SKM-1 (cell line): ENCODE results near the gene KCNC3.
"Not testable (repeated sequence)": the region's sequence is repeated elsewhere in the genome, so short reads cannot be mapped to it uniquely, and the experiment has no call there.

Experiments
- DNase-seq: peaks from one replicate; lab custom pipeline; 2025; ENCODE audit not compliant: unreplicated experiment; lab: John Stamatoyannopoulos, UW

The KCNC3 gene

DNA sequence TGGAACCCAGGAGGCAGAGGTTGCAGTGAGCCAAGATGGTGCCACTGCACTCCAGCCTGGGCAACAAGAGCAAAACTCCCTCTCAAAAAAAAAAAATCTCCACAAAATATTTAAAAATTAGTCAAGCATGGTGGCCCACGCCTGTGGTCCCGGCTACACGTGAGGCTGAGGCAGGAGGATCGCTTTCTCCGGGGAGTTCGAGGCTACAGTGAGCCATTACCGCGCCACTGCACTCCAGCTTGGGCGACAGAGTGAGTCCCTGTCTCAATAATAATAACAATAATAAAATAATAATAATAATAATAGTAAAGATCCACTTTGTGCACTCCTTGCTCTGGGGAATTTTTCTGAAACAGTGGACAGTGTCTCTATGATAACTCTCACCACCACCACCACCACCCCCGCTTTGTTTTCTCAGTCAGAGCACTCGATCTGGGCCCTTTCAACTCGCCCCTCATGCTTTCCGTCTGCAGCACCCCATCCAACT is 27.6 kb upstream of the KCNC3 start:
- no peak for DNase-seq

GRCh38 chr19:50353487-50353880 is 24.3 kb upstream of the KCNC3 start:
- not testable (repeated sequence) for DNase-seq

DNA sequence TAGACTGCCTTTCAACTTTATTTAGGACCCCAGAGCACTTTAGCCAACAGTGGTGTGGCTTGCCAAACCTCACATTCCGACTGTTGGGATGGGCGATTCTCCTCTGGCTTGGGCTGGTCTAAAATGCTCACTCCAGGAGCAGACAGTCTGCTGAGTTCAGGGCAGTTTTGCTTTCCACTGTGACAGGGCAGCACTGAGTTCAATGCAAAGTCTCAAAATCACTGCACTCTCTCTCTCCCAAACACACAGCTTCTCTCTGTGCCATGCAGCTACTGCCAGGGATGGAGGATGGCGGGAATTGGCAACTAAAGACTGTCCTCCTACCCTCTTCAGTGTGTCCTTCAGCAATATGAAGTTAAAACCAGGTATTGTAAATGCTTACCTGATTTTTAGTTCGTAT is 23.1 kb upstream of the KCNC3 start:
- no peak for DNase-seq

DNA sequence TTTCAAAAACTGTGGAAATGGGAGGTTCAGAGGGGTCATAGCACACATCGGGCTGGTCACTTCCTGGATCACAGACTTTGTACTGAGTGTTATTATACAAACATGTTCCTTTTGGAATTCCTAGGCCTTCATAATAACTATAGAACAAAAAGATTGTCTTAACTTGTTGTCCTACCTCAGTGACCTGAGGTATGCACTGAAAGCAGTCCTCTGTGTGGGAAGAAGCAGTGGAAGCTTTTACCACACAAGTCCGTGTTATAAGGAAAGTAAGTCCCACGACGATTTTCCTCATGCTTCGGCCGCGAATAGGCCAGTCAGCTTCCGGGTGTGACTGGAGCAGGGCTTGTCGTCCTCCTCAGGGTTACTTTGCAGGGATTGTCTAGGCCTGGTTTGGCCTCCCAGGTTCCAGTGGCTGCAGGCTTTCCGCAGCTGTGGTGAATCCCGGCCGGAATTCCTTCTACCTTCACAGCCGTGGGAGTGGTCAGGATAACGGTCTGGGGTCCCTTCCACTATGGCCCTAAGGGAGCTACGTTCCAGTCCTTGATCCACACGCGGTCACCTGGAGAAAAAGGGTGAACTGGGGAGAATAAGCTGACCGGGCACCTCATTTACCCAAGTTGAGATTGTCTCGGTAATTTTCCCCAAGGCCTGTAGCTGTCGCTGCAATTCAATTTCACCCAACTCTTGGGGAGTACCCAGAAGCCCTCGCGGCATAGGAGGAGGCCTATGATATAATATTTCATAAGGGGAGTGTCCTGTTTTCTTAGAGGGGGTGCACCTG is 20.3 kb upstream of the KCNC3 start:
- DNase-seq, result no peak

- DNase-seq, result not testable (repeated sequence)
Measured at GRCh38 chr19:50347089-50347581, 18.0 kb upstream of the KCNC3 start.

DNA sequence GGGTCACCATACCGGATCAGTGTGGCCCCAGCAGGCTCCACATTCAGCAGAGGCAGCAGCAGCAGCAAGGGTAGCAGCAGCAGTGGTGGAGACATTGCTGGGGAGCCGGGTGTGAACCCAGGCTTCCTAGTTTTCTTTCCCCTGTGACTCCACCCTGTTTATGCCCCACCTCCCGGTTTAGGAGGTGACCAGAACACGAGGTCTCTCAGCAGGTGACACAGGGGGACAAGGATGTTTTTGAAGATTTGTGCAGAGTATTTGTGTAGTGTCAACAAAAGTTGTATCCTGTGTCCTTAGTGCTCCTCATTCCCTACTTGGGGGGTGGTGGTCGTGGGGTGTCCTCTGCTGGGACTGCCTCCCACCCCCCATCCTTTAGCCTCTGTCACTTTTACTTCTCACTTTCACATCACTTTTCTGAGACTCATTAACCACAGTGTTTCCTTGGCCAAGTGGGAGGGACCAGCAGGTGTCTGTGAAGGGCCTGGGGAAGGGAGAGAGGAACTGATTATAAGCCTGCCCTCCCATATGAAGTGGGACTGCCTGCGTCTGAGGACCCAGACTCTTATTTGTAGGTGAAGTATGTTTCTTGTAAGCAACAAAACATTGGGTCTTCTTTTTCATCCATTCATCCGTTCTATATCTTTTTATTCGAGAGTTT is 15.6 kb upstream of the KCNC3 start:
- no peak for DNase-seq

DNA sequence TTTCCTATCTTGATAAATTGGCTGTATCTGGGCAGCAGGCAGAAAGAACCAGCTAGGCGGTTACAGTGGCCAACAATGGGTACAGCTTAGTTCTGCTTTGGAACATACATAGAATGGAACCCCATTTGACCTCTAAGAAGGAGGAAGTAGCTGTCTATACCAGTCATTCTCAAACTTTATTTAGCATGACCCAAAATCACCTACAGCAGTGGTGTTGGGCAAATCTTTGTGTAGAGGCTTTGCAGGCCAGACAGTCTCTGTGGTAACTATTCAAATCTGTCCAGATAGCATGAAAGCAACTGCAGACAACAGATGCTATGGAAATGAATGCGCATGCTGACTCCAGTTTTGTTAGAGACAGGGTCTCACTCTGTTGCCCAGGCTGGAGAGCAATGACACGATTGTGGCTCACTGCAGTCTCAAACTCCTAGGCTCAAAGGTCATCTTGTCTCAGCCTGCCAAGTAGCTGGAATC is 12.0 kb upstream of the KCNC3 start:
- peak; percentile 50 for DNase-seq

GRCh38 chr19:50340331-50340730 is 11.2 kb upstream of the KCNC3 start:
- no peak for DNase-seq

DNA sequence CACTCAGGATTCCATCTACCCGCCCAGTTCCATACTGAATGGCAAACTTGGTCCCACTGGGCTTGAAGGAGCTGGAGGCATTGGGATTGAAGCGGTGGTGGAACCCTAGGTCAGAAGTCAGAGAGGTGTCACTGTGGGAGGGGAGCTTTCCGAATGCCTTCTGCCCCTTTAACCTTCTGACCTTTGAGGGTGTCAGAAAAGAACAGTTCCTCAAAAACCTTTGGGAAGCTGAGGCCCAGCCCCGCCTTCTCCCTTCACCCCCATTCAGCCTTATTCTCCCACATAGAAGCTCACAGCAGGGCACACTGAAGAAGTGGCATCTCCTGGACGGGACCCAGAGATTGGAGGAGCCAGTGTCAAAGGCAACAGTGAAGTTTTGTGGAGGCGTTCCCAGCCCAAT is 7.9 kb upstream of the KCNC3 start:
- DNase-seq, result not testable (repeated sequence)

DNA sequence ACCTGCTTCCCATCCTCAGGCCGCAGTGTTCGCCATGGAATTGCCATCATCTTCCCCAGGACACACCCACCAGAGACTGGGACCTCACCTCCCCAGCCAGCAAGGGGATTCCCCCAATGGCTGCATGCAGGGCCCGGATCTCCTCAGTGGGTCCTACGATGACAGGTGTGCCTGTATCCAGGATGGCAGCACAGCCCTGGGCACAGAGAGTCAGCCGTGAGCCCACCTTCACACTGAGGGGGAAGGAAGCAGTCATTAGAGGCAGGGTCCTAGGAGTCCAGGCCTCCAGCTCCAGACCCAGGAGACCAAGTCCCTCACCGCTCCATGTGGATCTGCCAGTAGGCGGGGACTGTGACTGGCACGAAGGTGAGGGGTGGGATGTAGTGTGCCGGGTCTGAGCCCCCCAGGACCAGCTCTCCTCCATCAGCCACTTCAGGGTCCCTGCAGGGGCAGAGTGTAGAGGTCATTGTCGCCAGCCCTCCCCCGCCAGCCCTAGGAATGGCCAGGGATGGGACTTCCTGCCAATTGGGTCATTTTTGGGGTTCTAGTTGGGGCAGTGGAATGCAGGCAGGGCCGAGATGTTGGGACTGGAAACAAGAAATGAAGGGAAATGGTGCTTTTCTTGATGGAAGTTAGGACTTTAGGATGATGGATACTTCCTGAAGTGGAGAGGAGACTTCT is 5.7 kb upstream of the KCNC3 start:
- no peak for DNase-seq

DNA sequence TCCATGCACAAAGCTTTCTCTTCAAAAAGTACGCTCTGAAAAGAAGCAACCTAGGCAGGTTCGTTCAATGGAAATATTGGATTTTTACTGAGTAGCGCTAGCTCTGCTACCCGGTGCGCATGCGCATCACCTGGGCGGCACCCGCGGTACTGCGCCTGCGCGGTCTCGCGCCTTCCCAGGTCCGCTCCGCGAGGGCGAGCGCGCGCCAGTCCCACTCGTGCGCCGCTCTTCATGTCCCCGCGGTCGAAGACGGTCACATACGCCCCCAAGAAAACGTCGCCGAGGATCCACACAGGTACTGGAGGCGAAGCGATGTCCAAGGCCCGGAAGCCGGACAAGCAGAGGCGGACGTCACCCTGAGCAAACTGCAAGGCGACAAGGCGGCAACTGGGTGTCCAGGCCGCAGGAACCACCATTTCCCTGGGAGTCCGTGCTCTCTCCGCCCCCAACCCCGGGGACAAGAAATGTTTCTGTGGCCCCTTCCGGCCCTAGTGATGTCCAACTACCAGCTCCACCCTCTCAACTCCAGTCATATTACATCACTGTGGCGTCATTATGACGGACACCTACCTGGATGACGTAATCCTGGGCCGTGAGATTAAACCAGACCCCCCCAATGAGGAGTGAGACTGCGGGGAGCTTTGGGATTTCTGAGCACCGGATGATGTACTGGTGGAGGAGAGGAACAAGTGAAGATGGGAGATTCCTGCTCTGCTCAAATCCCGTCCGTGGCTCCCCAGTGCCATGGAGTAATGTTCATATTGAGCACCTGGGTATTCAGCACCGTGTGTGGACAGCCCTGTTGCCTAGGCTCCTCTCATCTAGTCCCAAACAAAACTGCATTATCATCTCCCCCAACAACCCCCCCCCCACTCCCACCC is 4.8 kb upstream of the KCNC3 start:
- no peak for DNase-seq

- DNase-seq, result peak; percentile 47
Measured at GRCh38 chr19:50333235-50333736, 4.1 kb upstream of the KCNC3 start.

DNA sequence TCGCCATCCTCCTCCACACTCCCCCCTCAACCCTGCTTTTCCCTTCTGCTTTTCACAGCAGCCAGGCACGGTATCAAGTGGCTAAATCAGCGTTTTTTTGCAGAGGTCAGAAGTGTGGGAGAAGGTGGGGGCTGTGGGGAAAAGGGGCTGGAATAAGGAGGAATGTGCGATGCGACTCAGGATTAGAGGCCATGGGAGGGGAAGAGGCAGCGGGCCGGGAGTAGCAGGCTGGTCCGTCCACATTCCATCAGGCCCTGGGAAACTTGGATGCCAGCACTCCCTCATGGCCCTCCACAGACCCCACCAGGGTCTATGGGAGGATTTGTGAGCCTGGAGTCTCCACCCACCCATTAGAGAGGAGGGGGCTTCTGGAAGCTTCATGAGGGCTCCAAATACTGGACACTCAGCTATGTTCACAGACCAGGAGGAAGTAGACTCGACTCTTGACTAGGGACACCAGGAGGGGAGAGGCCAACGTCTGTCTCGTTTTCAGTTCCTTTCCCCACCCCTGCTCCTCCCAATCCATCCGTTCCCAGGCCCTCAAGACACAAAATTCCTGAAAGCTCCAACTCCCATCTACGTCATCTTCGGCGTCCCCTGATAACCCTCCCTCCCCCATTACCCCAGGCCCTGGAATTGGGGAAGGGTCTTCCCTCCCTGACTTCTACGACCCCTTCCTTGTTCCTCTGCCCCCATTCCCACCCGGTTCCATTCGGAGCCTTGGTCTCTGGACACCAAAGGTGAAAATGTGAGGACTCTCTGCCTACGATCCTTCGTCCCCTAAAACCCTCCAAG is 3.3 kb upstream of the KCNC3 start:
- no peak for DNase-seq

- no peak for DNase-seq
Measured at GRCh38 chr19:50331994-50332243, 2.7 kb upstream of the KCNC3 start.

DNA sequence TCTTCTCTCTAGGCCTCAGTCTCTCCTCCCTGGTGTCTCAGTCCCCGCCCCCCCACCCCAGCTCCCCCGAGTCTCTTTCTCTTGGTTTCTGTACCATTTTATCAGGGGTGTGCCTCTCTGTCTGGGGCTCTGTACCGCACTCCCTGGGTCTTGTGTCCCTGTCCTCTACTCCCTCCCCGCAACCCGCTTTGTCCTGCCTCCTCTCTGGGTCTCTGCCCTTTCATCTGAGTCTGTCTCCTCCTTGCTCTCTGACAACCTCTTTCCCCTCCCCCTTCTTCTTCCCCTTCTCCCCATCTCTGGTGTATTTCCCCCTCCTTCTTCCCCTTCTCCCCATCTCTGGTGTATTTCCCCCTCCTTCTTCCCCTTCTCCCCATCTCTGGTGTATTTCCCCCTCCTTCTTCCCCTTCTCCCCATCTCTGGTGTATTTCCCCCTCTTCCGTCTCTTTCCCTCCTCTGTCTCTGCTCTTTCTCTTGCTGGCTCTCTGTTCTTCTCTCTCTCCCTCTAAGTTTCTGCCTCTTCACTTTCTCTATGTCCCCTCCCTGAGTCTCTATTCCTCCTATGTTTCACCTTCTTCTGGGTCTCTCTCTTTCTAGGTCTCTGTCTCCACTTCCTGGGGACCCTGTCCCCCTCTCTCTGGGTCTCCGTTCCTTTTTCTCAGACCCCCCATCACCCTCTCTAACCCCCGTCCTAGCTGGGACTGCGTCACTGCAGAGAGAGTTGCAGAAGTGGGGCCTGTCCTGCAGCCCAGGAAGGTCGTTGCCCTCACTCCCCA is 2.2 kb upstream of the KCNC3 start:
- DNase-seq, result no peak

GRCh38 chr19:50330365-50331078 is 1.3 kb upstream of the KCNC3 start:
- no peak for DNase-seq

DNA sequence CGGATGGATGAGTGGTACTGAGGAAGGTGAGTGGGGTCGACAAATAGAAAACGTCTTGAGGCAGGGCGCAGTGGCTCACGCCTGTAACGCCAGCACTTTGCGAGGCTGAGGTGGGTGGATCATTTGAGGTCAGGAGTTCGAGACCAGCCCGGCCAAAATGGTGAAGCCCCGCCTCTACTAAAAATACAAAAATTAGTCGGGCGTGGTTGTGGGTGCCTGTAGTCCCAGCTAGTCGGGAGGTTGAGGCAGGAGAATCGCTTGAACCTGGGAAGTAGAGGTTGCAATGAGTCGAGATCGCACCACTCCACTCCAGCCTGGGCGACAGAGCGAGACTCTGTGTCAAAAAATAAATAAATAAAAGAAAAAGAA is 733 bp upstream of the KCNC3 start:
- not testable (repeated sequence) for DNase-seq

- no peak for DNase-seq
Measured at GRCh38 chr19:50328873-50329145, 368 bp downstream of the KCNC3 start.
